Neural progenitor cell (in vitro differentiated cells): ENCODE data around the gene HSP90AB1. TPM values are rescaled to one million over a fixed set of nuclear protein-coding genes. Genes with fewer than 3 reads are reported as not detected.

ENCODE experiments used
- DNase-seq: peaks from one replicate; pipeline ENCODE4 v3.0.0-alpha.2; 2016; ENCODE audit warnings: low spot score
- H2AFZ ChIP-seq: fragments of 200-600 bp; sonication (generic); replicated peaks from 2 replicates; pipeline ENCODE4 v1.6.1; 2016; ENCODE audit warnings: antibody characterized with exemption
- H3F3A ChIP-seq: fragments of 200-600 bp; sonication (generic); 2 replicates; pipeline ENCODE4 v1.6.1; 2016; ENCODE audit warnings: antibody characterized with exemption, low read depth
- H3K27ac ChIP-seq: fragments of 200-600 bp; sonication (generic); 2 replicates; pipeline ENCODE4 v1.5.1; 2016; ENCODE audit warnings: mild to moderate bottlenecking
- H3K27me3 ChIP-seq: fragments of 200-600 bp; sonication (generic); 2 replicates; pipeline ENCODE4 v1.6.1; 2016; ENCODE audit warnings: mild to moderate bottlenecking, moderate library complexity
- H3K36me3 ChIP-seq: fragments of 200-600 bp; sonication (generic); 2 replicates; pipeline ENCODE4 v1.5.1; 2016
- H3K4me1 ChIP-seq: fragments of 200-600 bp; sonication (generic); 2 replicates; pipeline ENCODE4 v1.6.1; 2016; ENCODE audit warnings: mixed run types
- H3K4me2 ChIP-seq: fragments of 200-600 bp; sonication (generic); 2 replicates; pipeline ENCODE4 v1.6.1; 2016
- H3K4me3 ChIP-seq: fragments of 200-600 bp; sonication (generic); 2 replicates; pipeline ENCODE4 v1.5.1; 2016
- H3K79me2 ChIP-seq: fragments of 200-600 bp; sonication (generic); 2 replicates; pipeline ENCODE4 v1.6.1; 2016; ENCODE audit warnings: low read depth
- H3K9ac ChIP-seq: fragments of 200-600 bp; sonication (generic); 2 replicates; pipeline ENCODE4 v1.6.1; 2016
- H3K9me3 ChIP-seq: fragments of 200-600 bp; sonication (generic); 2 replicates; pipeline ENCODE4 v1.5.1; 2016; ENCODE audit warnings: low read depth
- H4K20me1 ChIP-seq: fragments of 200-600 bp; sonication (generic); 2 replicates; pipeline ENCODE4 v1.6.1; 2016; ENCODE audit warnings: low read depth
- H3K27ac Mint-ChIP-seq: 3 replicates; pipeline ENCODE4 v1.8.0; 2021; ENCODE audit warnings: mixed read lengths
- H3K27me3 Mint-ChIP-seq: 2 replicates; pipeline ENCODE4 v1.8.0; 2022; ENCODE audit warnings: low read depth, mild to moderate bottlenecking, inconsistent platforms, moderate library complexity, mixed read lengths; ENCODE audit not compliant: insufficient read depth
- H3K36me3 Mint-ChIP-seq: 3 replicates; pipeline ENCODE4 v1.8.0; 2021; ENCODE audit warnings: mixed read lengths
- H3K4me1 Mint-ChIP-seq: 3 replicates; pipeline ENCODE4 v1.8.0; 2021; ENCODE audit warnings: mixed read lengths
- H3K4me3 Mint-ChIP-seq: 3 replicates; pipeline ENCODE4 v1.8.0; 2021; ENCODE audit warnings: mild to moderate bottlenecking, moderate library complexity, mixed read lengths
- H3K9me3 Mint-ChIP-seq: 3 replicates; pipeline ENCODE4 v1.8.0; 2020; ENCODE audit warnings: mixed read lengths
- CTCF ChIP-seq: fragments of 200-600 bp; sonication (generic); IDR thresholded peaks from 2 replicates; pipeline ENCODE4 v1.5.1; 2017; ENCODE audit warnings: antibody characterized with exemption, mild to moderate bottlenecking
- EZH2 ChIP-seq: fragments of 200-600 bp; sonication (generic); IDR thresholded peaks from 2 replicates; pipeline ENCODE4 v1.6.1; 2017; ENCODE audit warnings: antibody characterized with exemption, mild to moderate bottlenecking, moderate library complexity
- EZH2phosphoT487 ChIP-seq: fragments of 200-600 bp; sonication (generic); IDR thresholded peaks from 2 replicates; pipeline ENCODE4 v1.6.1; 2017; ENCODE audit warnings: antibody characterized with exemption
- total RNA-seq: library from RNA; depleted of rRNA; stranded (reverse); fragments of >200 nt; gene quantifications from 2 replicates; pipeline ENCODE4 v1.2.3, GENCODE V29; 2015; ENCODE audit warnings: low replicate concordance

The HSP90AB1 gene
- total RNA-seq, 1 donor from 2014 or later = 2,068 TPM

DNA sequence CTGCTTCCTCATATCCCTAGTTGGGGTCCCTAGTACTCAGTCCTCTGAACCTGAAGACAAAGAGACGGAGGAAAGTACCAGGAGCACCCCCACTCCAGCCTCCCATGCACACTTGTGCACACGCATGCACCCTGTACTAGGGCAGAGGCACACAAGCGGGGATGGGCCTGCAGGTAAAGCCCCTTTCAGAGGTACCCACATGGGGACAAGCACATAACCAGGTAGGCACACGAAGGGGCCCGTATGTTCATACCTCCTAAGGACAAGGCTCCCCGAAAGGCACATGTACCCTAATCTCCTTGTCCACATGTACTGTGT is 24.5 kb downstream of the HSP90AB1 start:
- Histone ChIP-seq H3K36me3 (no peaks in the 10 kb centered on the region), H3K9ac (no peak overlapping the region), H3K27ac (no peak overlapping the region), H2AFZ (no peak overlapping the region), H3K79me2 (no peaks in the 10 kb centered on the region), H3K4me2 (peak overlapping the region; percentile 58), H3K4me3 (no peak overlapping the region), H3F3A (peaks cover 28% of the 10 kb centered on the region), H3K9me3 (no peaks in the 10 kb centered on the region), H3K27me3 (peaks cover 37% of the 10 kb centered on the region), H3K4me1 (peaks cover 30% of the 10 kb centered on the region), H4K20me1 (no peaks in the 10 kb centered on the region)
- Mint-ChIP-seq H3K27me3 (peaks cover 11% of the 10 kb centered on the region), H3K4me3 (peak overlapping the region; percentile 89), H3K27ac (peak overlapping the region; percentile 40), H3K36me3 (peaks cover 5% of the 10 kb centered on the region), H3K4me1 (peaks cover 46% of the 10 kb centered on the region), H3K9me3 (no peaks in the 10 kb centered on the region)
- TF ChIP-seq EZH2phosphoT487 (no peak), EZH2 (no peak), CTCF (no peak)
- DNase-seq = no peak

DNA sequence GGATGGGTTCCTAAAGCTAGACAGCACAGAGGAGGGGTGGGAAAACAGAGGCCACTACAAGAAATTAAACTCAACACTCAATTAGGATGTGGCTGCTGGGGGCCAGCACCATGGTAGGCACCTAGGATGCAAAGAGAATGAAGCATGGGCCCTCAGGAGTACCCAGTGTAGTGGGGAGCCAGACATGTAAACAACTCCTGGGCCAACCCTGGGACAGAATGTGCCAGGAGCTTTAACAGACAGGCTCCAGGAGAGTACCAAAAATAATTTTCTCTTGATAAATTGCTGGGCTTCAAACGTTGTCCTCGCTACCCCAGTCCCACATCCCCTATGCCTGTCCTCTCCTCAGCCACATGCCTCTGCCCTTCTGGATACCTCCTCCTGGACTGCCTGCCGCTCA is 25.0 kb downstream of the HSP90AB1 start:
- no peak for DNase-seq
- Histone ChIP-seq H3K27me3 (peaks cover 43% of the 10 kb centered on the region), H3K36me3 (no peaks in the 10 kb centered on the region), H3K9ac (no peak overlapping the region), H3K79me2 (no peaks in the 10 kb centered on the region), H3K4me1 (peaks cover 30% of the 10 kb centered on the region), H3K4me2 (no peak overlapping the region), H3K9me3 (no peaks in the 10 kb centered on the region), H4K20me1 (no peaks in the 10 kb centered on the region), H3K4me3 (no peak overlapping the region), H2AFZ (no peak overlapping the region), H3F3A (peaks cover 28% of the 10 kb centered on the region), H3K27ac (no peak overlapping the region)
- Mint-ChIP-seq H3K27me3 (peaks cover 11% of the 10 kb centered on the region), H3K4me3 (peak overlapping the region; percentile 89), H3K9me3 (no peaks in the 10 kb centered on the region), H3K36me3 (peaks cover 5% of the 10 kb centered on the region), H3K27ac (no peak overlapping the region), H3K4me1 (peaks cover 44% of the 10 kb centered on the region)
- TF ChIP-seq EZH2 (no peak), EZH2phosphoT487 (no peak), CTCF (no peak)

DNA sequence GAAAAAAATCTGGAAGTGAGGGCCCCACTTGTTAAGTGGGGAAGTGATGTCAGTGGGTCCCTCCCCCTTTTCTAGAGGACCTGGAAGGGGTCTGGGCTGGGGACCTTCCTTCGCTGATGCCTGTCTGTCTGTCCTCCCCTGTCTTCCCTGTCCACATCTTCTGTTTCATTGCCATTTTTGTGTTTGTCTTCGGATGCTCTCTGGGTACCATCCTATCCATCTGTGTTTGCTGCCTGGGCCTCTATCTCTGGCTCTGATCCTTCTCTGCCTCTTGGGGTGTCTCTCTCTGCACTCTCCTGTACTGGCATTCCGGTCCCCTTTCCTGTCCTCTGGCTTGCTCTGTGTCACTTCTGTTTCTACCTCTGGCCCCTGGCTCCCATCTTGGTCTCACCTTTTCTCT is 25.6 kb downstream of the HSP90AB1 start:
- H3K4me1 Mint-ChIP-seq = peaks cover 43% of the 10 kb centered on the region
- no peak for TF ChIP-seq CTCF
- TF ChIP-seq EZH2phosphoT487 = no peak
- no peak for TF ChIP-seq EZH2
- no peak overlapping the region for H3K4me3 ChIP-seq
- no peaks in the 10 kb centered on the region for H3K79me2 ChIP-seq
- H3K4me3 Mint-ChIP-seq = peak overlapping the region; percentile 12
- peaks cover 30% of the 10 kb centered on the region for H3K4me1 ChIP-seq
- H3K27me3 ChIP-seq = peaks cover 48% of the 10 kb centered on the region
- H3K9me3 Mint-ChIP-seq = no peaks in the 10 kb centered on the region
- H3K36me3 ChIP-seq = no peaks in the 10 kb centered on the region
- no peak overlapping the region for H3K27ac Mint-ChIP-seq
- no peak overlapping the region for H2AFZ ChIP-seq
- H3K4me2 ChIP-seq = no peak overlapping the region
- H3K9me3 ChIP-seq = no peaks in the 10 kb centered on the region
- H3K36me3 Mint-ChIP-seq = peaks cover 5% of the 10 kb centered on the region
- H3F3A ChIP-seq = peaks cover 26% of the 10 kb centered on the region
- H4K20me1 ChIP-seq = no peaks in the 10 kb centered on the region
- no peak overlapping the region for H3K9ac ChIP-seq
- H3K27me3 Mint-ChIP-seq = peaks cover 11% of the 10 kb centered on the region
- no peak for DNase-seq
- H3K27ac ChIP-seq = no peak overlapping the region
